ENCODE measurements around the gene DOK1.

DOK1 gene

GRCh38 chr2:74603282-74604000 lies 48.9 kb downstream of the DOK1 start:
- no peak for DNase-seq

GRCh38 chr2:74606927-74607326 lies 52.4 kb downstream of the DOK1 start:
- DNase-seq, result no peak
